ENCODE data around the gene GNG3.
"Not testable (repeated sequence)": the region's sequence is repeated elsewhere in the genome, so short reads cannot be mapped to it uniquely, and the experiment has no call there.

Gene GNG3

GRCh38 chr11:62702246-62702645, 5.2 kb upstream of the GNG3 start:
- no peak overlapping the region for H3K27ac ChIP-seq (ENCODE audit: low read length)
- no peak for ATAC-seq (ENCODE audit: insufficient read depth, low read depth)
- no peaks in the 10 kb centered on the region for H4K20me1 ChIP-seq (ENCODE audit: insufficient read depth, low read length)
- no peak overlapping the region for H3K4me2 ChIP-seq (ENCODE audit: insufficient read depth, low read length)
- H2AFZ ChIP-seq (ENCODE audit: low read depth, low read length) = no peak overlapping the region
- H3K4me3 ChIP-seq (ENCODE audit: low read depth in 1 of 2, low read length in 2 of 2) = no peak overlapping the region
- H3K9ac ChIP-seq (ENCODE audit: low read depth, low read length) = no peak overlapping the region
- H3K79me2 ChIP-seq (ENCODE audit: insufficient read depth, low read length) = peaks cover 8% of the 10 kb centered on the region
- no peaks in the 10 kb centered on the region for H3K9me3 ChIP-seq (ENCODE audit: insufficient read depth, low read length, severe bottlenecking)
- peaks cover 6% of the 10 kb centered on the region; the same call in 1 of the 2 replicates for H3K36me3 ChIP-seq (ENCODE audit: insufficient read depth, low read length)
- TF ChIP-seq CTCF (IDR thresholded peaks at IDR 0.05; ENCODE audit: borderline replicate concordance, extremely low read depth, low read length, poor library complexity, severe bottlenecking) (no peak), EZH2 (IDR thresholded peaks at IDR 0.05; ENCODE audit: borderline replicate concordance, low read depth, low read length, severe bottlenecking) (no peak)
- H3K4me1 ChIP-seq (ENCODE audit: insufficient read depth, low read length) = peaks cover 20% of the 10 kb centered on the region
- no peak for DNase-seq
- no peaks in the 10 kb centered on the region for H3K27me3 ChIP-seq (ENCODE audit: insufficient read depth, low read length, poor library complexity)

GRCh38 chr11:62703921-62704320, 3.6 kb upstream of the GNG3 start:
- not testable (repeated sequence) for ATAC-seq (ENCODE audit: insufficient read depth, low read depth); H4K20me1 ChIP-seq (ENCODE audit: insufficient read depth, low read length); H2AFZ ChIP-seq (ENCODE audit: low read depth, low read length); H3K9me3 ChIP-seq (ENCODE audit: insufficient read depth, low read length, severe bottlenecking); H3K27ac ChIP-seq (ENCODE audit: low read length); H3K4me2 ChIP-seq (ENCODE audit: insufficient read depth, low read length); H3K36me3 ChIP-seq (ENCODE audit: insufficient read depth, low read length); H3K27me3 ChIP-seq (ENCODE audit: insufficient read depth, low read length, poor library complexity); DNase-seq; H3K9ac ChIP-seq (ENCODE audit: low read depth, low read length); H3K4me3 ChIP-seq (ENCODE audit: low read depth in 1 of 2, low read length in 2 of 2)
- Histone ChIP-seq H3K79me2 (ENCODE audit: insufficient read depth, low read length) (peaks cover 19% of the 10 kb centered on the region), H3K4me1 (ENCODE audit: insufficient read depth, low read length) (peaks cover 37% of the 10 kb centered on the region)

- H3K36me3 ChIP-seq (ENCODE audit: insufficient read depth, low read length) = peaks cover 13% of the 10 kb centered on the region
Measured at GRCh38 chr11:62705413-62705812, 2.1 kb upstream of the GNG3 start.

More at GRCh38 chr11:62705413-62705812, 2.1 kb upstream of the GNG3 start:
- Histone ChIP-seq H3K4me3 (ENCODE audit: low read depth in 1 of 2, low read length in 2 of 2) (peak overlapping the region; percentile 44 to 88), H4K20me1 (ENCODE audit: insufficient read depth, low read length) (no peaks in the 10 kb centered on the region), H3K9ac (ENCODE audit: low read depth, low read length) (peak overlapping the region; percentile 83), H3K4me1 (ENCODE audit: insufficient read depth, low read length) (peaks cover 49% of the 10 kb centered on the region), H3K27ac (ENCODE audit: low read length) (peak overlapping the region; percentile 96), H2AFZ (ENCODE audit: low read depth, low read length) (peak overlapping the region; percentile 94), H3K79me2 (ENCODE audit: insufficient read depth, low read length) (peaks cover 22% of the 10 kb centered on the region), H3K27me3 (ENCODE audit: insufficient read depth, low read length, poor library complexity) (no peaks in the 10 kb centered on the region), H3K9me3 (ENCODE audit: insufficient read depth, low read length, severe bottlenecking) (no peaks in the 10 kb centered on the region), H3K4me2 (ENCODE audit: insufficient read depth, low read length) (peak overlapping the region; percentile 97)
- TF ChIP-seq EZH2 (IDR thresholded peaks at IDR 0.05; ENCODE audit: borderline replicate concordance, low read depth, low read length, severe bottlenecking) (no peak), CTCF (IDR thresholded peaks at IDR 0.05; ENCODE audit: borderline replicate concordance, extremely low read depth, low read length, poor library complexity, severe bottlenecking) (no peak)
- ATAC-seq (ENCODE audit: insufficient read depth, low read depth) (no peak), DNase-seq (no peak)
